Liver (tissue), 3 donors: Measurements from ENCODE around the gene C4B.

Experiments used
- ATF3 ChIP-seq: IDR thresholded peaks from 2 replicates; pipeline ENCODE4 v1.6.1; 2016; ENCODE audit warnings: antibody characterized with exemption
- CTCF ChIP-seq: fragments of 150-350 bp; IDR thresholded peaks from 2 replicates; pipeline ENCODE4 v1.5.1; 2017; ENCODE audit warnings: improper control_type of control experiment, low read depth, low read length; ENCODE audit not compliant: missing input control
- JUND ChIP-seq, 2 donors: IDR thresholded peaks; 2 replicates each; pipeline ENCODE4 v1.6.1; 2016; ENCODE audit warnings: antibody characterized with exemption in 2 of 2
- MAX ChIP-seq: IDR thresholded peaks from 2 replicates; pipeline ENCODE4 v1.6.1; 2016; ENCODE audit warnings: antibody characterized with exemption
- RAD21 ChIP-seq, 2 donors: IDR thresholded peaks; 2 replicates each; pipeline ENCODE4 v1.6.1; 2016; ENCODE audit warnings: antibody characterized with exemption in 2 of 2, mild to moderate bottlenecking in 2 of 2
- donor health status: healthy.
- donor health status: healthy.

GRCh38 chr6:32070814-32071543, 56.4 kb downstream of the C4B start:
- TF ChIP-seq MAX (no peak), CTCF (no peak), RAD21 (IDR thresholded peaks at IDR 0.05) (no peak), ATF3 (no peak), JUND (IDR thresholded peaks at IDR 0.05) (no peak)
